ENCODE measurements around the gene SIDT2. TPM values are rescaled to one million over a fixed set of nuclear protein-coding genes. Genes with fewer than 3 reads are reported as not detected.
A peak's percentile ranks its signal among the peaks of the same experiment; 100 is the strongest.
"Not testable (repeated sequence)": the region's sequence is repeated elsewhere in the genome, so short reads cannot be mapped to it uniquely, and the experiment has no call there.

The SIDT2 gene
- total and polyA plus RNA-seq, 2 of the 4 experiments (the other 2 are of a cell fraction): 7.3 to 30.3 TPM

DNA sequence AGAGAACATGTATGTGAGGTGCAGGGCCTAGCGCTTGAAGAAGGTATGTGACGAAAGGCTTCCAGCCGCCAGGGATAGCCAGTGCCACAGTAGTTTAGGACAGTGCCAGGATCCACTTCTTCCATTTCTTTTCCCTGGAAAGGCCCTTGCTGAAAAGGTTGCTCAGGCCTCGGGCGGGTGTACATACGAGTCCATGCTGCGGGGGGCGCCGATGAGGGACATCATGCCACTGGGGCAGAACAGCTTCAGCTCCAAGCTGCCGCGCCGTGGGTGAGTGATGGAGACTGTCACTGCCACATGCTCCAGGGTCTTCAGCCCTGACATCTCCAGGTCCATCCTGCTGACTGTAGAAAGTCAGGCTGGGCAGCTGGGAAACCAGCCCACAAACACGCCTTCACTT, 30.2 kb downstream of the SIDT2 start:
- Histone ChIP-seq H3K79me1 (ENCODE audit: low read depth in 1 of 2, low read length in 2 of 2) (peaks cover 13 to 18% of the 10 kb centered on the region in 2 experiments), H4K20me1 (ENCODE audit: insufficient read depth, low read length) (peaks cover 17% of the 10 kb centered on the region), H3K36me3 (ENCODE audit: control insufficient read depth, insufficient read depth, low read length) (peaks cover 26% of the 10 kb centered on the region)
- H3K18ac ChIP-seq (ENCODE audit: low read depth, low read length); H2AK9ac ChIP-seq (replicated peaks; ENCODE audit: low read depth, low read length, poor library complexity); CTCF ChIA-PET; H2AFZ ChIP-seq (replicated peaks; ENCODE audit: low read length, poor library complexity); H4K8ac ChIP-seq (ENCODE audit: low read depth in 2 of 2, low read length in 2 of 2); H3K27ac ChIP-seq (ENCODE audit: insufficient read depth, low read length); H3K56ac ChIP-seq (ENCODE audit: extremely low read depth, insufficient read depth, low read length); POLR2A ChIA-PET (ENCODE audit: unreplicated experiment); H3K4me3 ChIP-seq (ENCODE audit: insufficient read depth, low read depth, low read length); H3K27me3 ChIP-seq (ENCODE audit: control insufficient read depth, insufficient read depth, low read length); H3K9me3 ChIP-seq (ENCODE audit: control insufficient read depth, insufficient read depth, low read length); H3K9me1 ChIP-seq (ENCODE audit: insufficient read depth, low read length); H3K23ac ChIP-seq (ENCODE audit: low read depth, low read length); dilution Hi-C loops (cut with HindIII; ENCODE audit: low sequenced_read_pairs, unreplicated experiment); H3K14ac ChIP-seq (replicated peaks; ENCODE audit: low read depth, low read length); intact Hi-C loops (cut with micrococcal nuclease); DNase-seq; H2BK5ac ChIP-seq (ENCODE audit: low read depth, low read length, poor library complexity, severe bottlenecking); H3K4ac ChIP-seq (ENCODE audit: low read depth, low read length); H2BK120ac ChIP-seq (ENCODE audit: low read depth, low read length); in situ Hi-C loops (cut with MboI; ENCODE audit: low sequenced_read_pairs); H2BK20ac ChIP-seq (ENCODE audit: low read depth, low read length); H2AK5ac ChIP-seq (ENCODE audit: low read depth, low read length); H3K9ac ChIP-seq (ENCODE audit: low read depth, low read length); H3K4me2 ChIP-seq (ENCODE audit: low read depth, low read length); H2BK15ac ChIP-seq (ENCODE audit: low read depth, low read length); H4K5ac ChIP-seq (ENCODE audit: low read depth, low read length); BruUV-seq (replicated peaks); H3K4me1 ChIP-seq (ENCODE audit: control insufficient read depth, insufficient read depth, low read length); H4K91ac ChIP-seq (ENCODE audit: insufficient read depth, low read depth, low read length): not testable (repeated sequence)
- TF ChIP-seq, protein P1, sequence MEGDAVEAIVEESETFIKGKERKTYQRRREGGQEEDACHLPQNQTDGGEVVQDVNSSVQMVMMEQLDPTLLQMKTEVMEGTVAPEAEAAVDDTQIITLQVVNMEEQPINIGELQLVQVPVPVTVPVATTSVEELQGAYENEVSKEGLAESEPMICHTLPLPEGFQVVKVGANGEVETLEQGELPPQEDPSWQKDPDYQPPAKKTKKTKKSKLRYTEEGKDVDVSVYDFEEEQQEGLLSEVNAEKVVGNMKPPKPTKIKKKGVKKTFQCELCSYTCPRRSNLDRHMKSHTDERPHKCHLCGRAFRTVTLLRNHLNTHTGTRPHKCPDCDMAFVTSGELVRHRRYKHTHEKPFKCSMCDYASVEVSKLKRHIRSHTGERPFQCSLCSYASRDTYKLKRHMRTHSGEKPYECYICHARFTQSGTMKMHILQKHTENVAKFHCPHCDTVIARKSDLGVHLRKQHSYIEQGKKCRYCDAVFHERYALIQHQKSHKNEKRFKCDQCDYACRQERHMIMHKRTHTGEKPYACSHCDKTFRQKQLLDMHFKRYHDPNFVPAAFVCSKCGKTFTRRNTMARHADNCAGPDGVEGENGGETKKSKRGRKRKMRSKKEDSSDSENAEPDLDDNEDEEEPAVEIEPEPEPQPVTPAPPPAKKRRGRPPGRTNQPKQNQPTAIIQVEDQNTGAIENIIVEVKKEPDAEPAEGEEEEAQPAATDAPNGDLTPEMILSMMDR (conservative IDR thresholded peaks at IDR 0.05; ENCODE audit: low read depth, low read length): peak; percentile 21; the same call in 1 of the 2 replicates
- peak; percentile 9 for ATAC-seq (ENCODE audit: low read depth)
- WGBS, 2 experiments (ENCODE audit: extremely low coverage in 2 of 2, insufficient read length in 1 of 2): no CpG with 5 or more reads among the region's 13 CpGs

DNA sequence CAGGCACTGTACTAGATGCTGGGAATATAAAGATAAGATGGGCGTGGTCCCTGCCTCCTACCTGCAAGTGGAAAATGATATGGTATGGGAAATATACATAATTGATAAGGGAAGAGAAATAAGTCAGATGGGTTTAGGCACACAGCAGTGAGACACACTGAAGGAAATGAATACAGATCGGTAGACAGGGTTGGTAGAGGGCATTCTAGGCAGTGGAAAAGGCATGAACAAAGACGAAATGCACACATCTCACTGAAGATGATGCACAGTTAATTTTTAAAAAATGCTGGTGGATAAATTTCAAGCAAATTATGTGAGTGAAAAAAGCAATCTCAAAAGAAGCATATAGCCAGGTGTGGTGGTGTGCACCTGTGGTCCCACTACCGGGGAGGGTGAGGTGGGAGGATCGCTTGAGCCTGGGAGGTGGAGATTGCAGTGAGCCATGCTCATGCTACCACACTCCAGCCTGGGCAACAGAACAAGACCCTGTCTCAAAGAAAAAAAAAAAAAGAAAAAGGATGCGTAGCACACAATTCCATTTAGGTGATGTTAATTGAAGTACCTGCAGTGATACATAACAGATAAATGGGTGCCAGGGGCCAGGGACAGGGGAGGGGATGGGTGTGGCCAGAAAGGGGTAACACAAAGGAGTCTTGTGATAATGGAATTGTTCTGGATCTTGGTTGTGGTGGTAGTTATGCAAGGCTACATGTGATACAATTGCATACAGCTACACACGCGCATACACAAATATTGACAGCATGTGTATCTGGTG, 31.0 kb downstream of the SIDT2 start:
- H2BK15ac ChIP-seq (ENCODE audit: low read depth, low read length); H2AFZ ChIP-seq (replicated peaks; ENCODE audit: low read length, poor library complexity); H3K18ac ChIP-seq (ENCODE audit: low read depth, low read length); H3K56ac ChIP-seq (ENCODE audit: extremely low read depth, insufficient read depth, low read length); H3K4me1 ChIP-seq (ENCODE audit: control insufficient read depth, insufficient read depth, low read length); H3K14ac ChIP-seq (replicated peaks; ENCODE audit: low read depth, low read length); in situ Hi-C loops (cut with MboI; ENCODE audit: low sequenced_read_pairs); intact Hi-C loops (cut with micrococcal nuclease); H4K8ac ChIP-seq (ENCODE audit: low read depth in 2 of 2, low read length in 2 of 2); H4K20me1 ChIP-seq (ENCODE audit: insufficient read depth, low read length); H3K27ac ChIP-seq (ENCODE audit: insufficient read depth, low read length); H2BK5ac ChIP-seq (ENCODE audit: low read depth, low read length, poor library complexity, severe bottlenecking); dilution Hi-C loops (cut with HindIII; ENCODE audit: low sequenced_read_pairs, unreplicated experiment); H3K23ac ChIP-seq (ENCODE audit: low read depth, low read length); H3K9me1 ChIP-seq (ENCODE audit: insufficient read depth, low read length); H3K9me3 ChIP-seq (ENCODE audit: control insufficient read depth, insufficient read depth, low read length); POLR2A ChIA-PET (ENCODE audit: unreplicated experiment); BruUV-seq (replicated peaks); H2BK20ac ChIP-seq (ENCODE audit: low read depth, low read length); ATAC-seq (ENCODE audit: low read depth); H2AK9ac ChIP-seq (replicated peaks; ENCODE audit: low read depth, low read length, poor library complexity); H3K4me3 ChIP-seq (ENCODE audit: insufficient read depth, low read depth, low read length); H3K4ac ChIP-seq (ENCODE audit: low read depth, low read length); H4K5ac ChIP-seq (ENCODE audit: low read depth, low read length); H3K4me2 ChIP-seq (ENCODE audit: low read depth, low read length); H4K91ac ChIP-seq (ENCODE audit: insufficient read depth, low read depth, low read length); H2BK120ac ChIP-seq (ENCODE audit: low read depth, low read length); H3K9ac ChIP-seq (ENCODE audit: low read depth, low read length); H2AK5ac ChIP-seq (ENCODE audit: low read depth, low read length); CTCF ChIA-PET; H3K27me3 ChIP-seq (ENCODE audit: control insufficient read depth, insufficient read depth, low read length): not testable (repeated sequence)
- WGBS, 2 experiments (ENCODE audit: extremely low coverage in 2 of 2, insufficient read length in 1 of 2): 90% methylated on average over 2 of the region's 8 CpGs; no CpG with 5 or more reads in 1 of the 2 experiments
- Histone ChIP-seq H3K79me1 (ENCODE audit: low read depth in 1 of 2, low read length in 2 of 2) (peaks cover 9 to 14% of the 10 kb centered on the region in 2 experiments; a peak in 3 of 4 replicates), H3K36me3 (ENCODE audit: control insufficient read depth, insufficient read depth, low read length) (peaks cover 23% of the 10 kb centered on the region)
- DNase-seq: peak; percentile 42
